GM21529 (cell line): ENCODE results near the gene RC3H1.
"Not testable (repeated sequence)": the region's sequence is repeated elsewhere in the genome, so short reads cannot be mapped to it uniquely, and the experiment has no call there.

Experiments used
- ATAC-seq: cut with Tn5 transposase; IDR thresholded peaks from one replicate; pipeline ENCODE4 v1.9.1; 2021; ENCODE audit not compliant: unreplicated experiment

The RC3H1 gene

DNA sequence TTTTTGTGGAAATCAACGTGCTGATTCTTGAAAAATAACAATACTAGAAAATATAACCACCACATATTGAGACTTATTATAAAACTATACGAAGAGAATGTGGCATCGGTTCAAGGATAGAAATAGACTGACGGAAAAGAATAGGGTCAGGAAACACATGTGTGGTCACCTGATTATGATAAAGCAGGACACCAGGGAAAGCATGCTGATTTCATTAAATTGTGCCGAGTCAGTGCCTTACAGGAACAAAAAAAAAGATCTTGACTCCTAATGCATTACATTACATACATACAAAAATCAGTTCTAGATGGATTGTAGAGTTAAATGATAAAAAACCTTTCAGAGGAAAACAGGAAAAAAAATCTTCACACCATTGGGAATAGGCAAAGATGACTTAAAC, 61.5 kb downstream of the RC3H1 start:
- ATAC-seq, result no peak

DNA sequence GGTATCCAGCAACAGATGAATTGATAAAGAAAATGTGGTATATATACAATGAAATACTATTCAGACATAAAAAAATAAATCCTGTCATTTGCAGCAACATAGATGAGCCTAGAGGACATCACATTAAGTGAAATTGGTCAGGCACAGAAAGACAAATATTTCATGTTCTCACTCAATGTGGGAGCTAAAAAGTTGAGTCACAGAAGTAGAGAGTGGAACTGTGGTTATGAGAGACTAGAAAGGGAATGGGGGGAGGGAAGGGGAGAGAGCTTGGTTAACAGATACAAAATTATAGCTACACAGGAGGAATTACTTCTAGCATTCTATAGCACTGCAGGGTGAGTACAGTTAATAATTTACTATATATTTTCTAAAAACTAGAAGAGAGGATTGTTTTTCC, 68.0 kb downstream of the RC3H1 start:
- no peak for ATAC-seq

DNA sequence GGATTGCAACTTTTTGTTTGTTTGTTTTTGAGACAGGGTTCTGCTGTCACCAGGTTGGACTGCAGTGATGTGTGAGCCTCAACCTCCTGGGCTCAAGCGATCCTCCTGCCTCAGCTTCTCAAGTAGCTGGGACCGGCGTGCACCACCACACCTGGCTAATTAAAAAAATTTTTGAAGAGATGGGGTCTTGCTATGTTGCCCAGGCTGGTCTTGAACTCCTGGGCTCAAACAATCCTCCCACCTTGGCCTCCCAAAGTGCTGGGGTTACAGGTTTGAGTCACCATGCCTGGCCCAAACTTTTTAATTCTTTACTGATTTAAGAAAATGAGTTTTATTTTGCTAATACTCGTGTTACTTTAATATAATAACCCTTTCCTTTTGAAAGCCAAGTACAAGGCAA, 73.6 kb downstream of the RC3H1 start:
- ATAC-seq, result no peak

DNA sequence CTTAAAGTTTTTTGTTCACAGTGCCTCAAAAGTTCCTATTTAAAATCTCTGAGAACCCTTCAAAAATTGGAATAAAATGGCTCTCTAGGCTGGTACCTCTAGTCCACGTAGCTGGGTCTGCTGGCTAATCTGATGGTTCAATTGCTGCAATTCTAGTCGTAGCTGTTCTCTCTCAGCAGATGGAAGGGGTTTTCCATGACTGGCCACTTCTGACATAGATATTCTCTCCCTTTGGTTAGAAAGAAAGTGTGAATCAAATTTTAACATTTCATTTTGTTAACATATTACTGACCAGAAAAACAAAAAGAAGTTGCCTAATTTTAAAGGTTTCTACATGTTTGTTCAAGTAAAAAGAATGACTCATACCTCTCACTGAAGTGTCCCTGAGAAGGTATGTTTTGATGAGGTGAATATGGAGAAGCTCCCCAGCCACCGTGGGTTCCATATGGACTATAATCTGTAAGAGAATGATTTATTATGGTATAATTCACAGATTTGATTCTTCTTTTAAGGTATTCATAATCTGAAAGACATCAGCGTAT, 75.7 kb downstream of the RC3H1 start:
- ATAC-seq, result no peak

DNA sequence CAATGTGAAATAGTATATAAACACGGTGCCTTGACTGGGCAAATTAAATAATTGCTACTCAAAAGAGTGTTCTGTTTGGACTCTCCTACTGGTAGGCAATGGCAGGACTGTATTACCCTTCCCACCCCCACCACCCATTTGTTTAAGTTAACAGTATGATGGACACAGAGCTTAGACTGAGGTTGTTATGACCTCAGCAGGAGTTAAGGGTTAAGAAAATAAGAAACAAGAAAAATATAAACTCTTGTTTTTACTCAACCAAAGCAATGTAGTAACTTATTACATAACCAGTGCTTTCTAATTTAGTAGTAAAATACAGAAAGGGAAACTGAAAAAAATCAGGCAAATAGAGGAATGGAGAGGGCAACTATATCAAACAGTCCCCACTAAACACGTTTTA, 85.1 kb downstream of the RC3H1 start:
- peak; percentile 51 for ATAC-seq

DNA sequence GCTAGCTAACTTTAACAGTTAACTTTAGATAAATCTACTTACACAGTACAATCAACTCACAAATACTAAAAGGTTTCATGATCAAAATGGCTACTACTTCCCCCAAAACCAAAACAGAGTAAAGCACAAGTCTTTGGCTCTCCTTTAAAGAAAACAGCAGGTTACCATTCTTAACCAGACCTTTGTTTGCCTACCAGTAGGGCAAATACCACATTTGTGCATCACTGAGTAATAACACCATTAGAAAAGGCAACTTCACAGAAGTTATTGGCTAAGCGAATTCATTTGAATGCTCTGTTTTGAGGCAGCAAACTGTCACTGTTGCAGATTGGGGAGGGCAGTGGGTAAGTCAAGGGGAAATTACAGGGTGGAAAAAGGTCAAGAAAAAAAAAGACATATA, 87.7 kb downstream of the RC3H1 start:
- ATAC-seq, result no peak

DNA sequence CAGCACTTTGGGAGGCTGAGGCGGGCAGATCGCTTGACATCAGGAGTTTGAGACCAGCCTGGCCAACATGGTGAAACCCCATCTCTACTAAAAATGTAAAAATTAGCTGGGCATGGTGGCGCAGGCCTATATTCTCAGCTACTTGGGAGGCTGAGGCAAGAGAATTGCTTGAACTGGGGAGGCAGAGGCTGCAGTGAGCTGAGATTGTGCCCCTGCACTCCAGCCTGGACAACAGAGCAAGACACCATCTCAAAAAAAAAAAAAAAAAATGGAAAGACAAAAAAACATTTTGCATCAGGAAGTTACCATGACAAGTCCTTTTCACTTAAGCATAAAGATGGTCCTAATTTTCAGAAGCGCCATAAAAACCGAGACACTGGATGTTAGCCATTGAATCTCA, 91.6 kb downstream of the RC3H1 start:
- ATAC-seq, result not testable (repeated sequence)

DNA sequence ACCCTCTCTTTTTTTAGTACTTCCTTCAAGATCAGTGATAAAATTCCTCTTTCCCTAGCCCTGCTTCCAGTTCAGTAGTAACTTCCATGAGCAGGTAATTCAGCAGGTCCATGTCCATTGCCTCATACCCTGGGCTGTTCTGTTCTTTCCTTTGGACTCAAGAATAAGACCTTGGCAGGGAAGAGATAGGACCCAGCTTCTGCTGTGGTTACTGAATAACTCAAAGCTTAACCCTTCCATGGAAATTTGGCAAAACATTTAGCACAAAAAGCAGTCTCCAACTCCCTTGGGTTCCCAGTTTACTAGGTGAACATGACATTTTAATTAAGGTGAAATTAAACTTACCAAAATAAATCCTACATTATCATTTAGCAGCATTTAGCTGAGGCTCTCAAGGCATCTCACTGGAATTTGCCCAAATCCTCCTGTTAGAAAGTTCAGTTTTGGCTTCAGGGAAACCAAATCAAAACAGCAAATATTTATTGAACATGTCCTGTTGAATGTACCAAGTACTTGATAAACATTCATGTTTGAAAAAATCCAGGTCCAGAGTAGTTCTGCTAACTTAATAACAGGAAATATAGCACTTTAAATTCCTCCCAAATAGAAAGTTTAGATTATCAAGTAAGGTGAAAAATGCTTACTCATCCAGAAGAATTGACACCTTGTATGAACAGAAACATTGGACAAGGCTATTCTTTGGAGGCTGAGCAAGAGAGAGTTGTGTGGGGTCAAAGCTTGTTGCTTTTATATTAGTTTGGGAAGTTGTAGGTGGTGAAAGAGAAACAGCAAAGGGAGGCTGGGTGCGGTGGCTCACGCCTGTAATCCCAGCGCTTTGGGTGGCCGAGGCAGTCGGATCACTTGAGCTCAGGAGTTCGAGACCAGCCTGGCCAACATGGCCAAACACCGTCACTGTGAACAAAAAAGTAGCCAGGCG, 96.6 kb downstream of the RC3H1 start:
- ATAC-seq, result no peak

DNA sequence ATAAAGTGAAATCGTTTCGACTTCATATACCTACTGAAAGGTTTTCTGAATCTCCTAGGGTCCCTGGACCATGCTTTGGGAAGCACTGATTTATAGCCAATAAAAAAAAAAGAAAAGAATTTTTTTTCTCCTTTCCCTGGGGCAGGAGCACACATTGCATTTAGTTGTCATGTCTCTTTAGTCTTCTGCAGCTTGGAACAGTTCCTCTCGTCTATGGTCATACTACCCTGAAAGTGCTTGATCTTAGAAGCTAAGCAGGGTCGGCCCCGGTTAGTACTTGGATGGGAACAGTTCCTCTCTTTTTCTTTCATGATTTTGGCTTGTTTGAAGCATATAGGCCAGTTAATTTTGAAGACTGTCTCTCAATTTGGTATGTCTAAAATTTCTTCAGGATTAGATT, 101.3 kb downstream of the RC3H1 start:
- no peak for ATAC-seq

DNA sequence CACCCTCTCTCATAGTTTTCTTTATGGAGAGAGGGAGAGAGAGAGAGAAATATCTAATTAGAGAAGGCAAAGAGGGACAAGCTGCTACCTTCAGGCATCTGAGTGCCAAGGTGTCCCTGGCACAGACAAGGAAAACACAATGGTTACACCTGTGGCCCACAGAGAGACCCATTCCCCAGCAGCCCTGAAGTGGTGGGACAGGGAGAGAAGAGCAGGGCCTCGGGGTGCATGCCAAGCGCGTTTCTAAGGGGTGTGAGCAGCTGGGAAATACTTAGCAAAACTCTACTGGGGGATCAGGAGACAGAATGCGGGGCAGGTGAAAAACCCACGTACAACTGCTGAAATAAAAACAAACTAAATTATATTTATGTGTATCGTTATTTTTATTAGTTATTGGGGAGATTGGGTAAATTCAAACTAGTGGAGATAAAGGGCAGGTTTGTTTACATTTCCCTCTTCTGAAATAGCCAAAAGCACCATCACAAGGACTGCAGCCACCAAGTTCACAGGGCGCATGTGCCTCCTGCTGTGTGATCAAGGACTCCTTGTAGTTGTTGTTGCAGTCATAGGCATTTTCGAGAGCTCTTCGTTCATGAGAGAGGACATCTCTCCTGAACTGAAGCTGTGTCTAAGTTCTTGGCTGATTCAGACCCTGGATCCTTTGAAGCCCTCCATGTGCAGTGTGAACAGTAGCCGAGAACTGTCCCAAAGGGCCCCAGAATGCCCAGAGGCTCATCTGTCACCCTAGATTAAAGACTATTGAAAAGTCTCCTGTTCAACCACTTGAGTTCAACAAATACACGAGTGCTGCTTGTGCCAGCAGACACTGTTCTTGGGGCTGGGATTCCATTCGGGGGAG, 104.3 kb downstream of the RC3H1 start:
- no peak for ATAC-seq

DNA sequence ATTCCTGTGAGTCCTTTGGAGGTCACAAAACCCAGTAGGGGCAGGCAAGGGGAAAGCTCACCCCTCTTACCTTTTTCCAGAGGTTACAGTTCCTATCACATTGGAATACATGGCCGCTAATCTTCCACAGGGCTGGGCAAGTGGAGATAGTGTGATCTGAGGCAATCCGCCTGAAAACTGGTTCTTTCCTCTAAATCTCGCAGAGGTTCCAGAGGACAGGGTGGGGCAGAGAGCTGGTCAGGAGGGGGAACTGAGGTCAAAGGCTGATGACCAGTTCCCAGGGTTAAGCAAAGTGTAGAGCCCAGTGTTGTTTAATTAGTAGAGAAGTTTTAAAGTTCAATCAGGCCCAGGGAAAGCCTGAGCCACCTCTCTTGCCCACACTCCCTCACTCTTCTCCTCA, 105.0 kb downstream of the RC3H1 start, which contains the start of gene SERPINC1:
Gene SERPINC1, minus strand, starts transcription at position 179 of the 400 bp plus-strand sequence. Its CDS starts 68 bp downstream, at position 111.
- no peak for ATAC-seq

DNA sequence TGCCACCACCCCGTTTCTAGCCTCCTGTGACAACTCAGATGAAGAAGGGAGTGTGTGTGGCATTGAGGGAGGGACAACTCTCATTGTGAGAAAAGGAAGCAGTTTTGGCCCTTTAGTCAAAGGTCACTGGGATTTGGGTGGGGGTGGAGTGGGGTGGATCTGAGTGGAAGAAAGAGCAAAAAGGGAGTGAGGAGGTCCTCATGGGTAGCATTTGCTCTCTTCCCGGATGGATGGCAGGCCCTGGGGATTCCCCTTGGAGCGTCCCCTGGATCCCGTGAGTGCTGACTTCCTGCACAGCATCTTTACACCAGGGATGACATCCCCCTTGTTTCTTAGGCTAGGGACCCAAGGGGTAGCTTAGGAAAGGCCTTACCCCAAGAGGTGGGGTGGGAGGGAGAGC, 105.5 kb downstream of the RC3H1 start:
- no peak for ATAC-seq

DNA sequence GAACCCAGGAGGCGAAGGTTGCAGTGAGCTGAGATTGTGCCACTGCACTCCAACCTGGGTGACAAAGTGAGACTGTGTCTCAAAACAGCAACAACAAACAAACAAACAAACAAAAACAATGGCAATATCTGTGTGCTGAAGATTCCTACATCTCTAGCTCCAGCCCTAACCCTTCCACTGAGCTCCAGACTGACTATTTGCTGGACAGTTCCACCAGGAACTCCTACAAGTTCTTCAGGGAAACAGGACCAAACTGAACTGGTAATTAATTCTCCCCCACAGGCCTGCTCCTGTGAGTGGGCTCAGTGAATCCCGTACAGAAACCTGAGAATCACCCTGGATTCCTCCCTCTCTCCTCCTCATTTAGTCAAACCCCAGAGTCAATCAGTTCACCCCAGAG, 106.6 kb downstream of the RC3H1 start:
- ATAC-seq, result no peak

DNA sequence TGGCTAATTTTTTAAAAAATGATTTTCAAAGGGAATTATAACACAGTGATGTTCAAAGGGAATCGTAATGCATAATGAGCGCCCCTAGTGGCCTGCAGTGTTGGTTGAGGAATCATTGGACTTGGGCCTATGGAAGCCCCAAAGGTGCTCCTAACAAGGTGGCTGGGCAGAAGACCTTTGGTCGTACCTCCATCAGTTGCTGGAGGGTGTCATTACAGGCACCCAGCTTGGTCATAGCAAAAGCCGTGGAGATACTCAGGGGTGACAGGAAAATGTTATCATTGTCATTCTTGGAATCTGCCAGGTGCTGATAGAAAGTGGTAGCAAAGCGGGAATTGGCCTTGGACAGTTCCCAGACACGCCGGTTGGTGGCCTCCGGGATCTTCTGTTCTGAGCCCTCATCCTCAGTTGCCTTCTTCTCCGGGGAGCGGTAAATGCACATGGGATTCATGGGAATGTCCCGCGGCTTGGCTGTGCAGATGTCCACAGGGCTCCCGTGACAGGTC, 107.7 kb downstream of the RC3H1 start:
- ATAC-seq, result no peak

DNA sequence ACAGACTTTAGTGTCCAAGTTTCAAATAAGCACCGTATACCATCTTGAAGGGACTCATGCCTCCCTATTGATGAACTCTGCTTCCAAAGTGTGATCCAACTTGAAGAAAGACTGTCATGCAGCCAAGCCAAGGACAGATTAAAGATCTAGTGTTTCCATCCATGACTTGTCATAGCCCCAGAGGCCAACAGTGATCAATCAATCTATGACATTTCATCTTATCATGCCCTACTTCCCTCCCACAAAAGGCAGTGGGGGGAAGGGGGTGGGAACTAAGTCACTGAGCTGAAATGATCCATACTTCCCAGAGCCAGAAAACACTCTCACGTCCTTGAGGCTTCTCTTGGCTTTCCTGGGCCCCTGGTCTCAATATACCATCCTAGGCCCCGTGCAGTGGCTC, 109.0 kb downstream of the RC3H1 start:
- no peak for ATAC-seq

DNA sequence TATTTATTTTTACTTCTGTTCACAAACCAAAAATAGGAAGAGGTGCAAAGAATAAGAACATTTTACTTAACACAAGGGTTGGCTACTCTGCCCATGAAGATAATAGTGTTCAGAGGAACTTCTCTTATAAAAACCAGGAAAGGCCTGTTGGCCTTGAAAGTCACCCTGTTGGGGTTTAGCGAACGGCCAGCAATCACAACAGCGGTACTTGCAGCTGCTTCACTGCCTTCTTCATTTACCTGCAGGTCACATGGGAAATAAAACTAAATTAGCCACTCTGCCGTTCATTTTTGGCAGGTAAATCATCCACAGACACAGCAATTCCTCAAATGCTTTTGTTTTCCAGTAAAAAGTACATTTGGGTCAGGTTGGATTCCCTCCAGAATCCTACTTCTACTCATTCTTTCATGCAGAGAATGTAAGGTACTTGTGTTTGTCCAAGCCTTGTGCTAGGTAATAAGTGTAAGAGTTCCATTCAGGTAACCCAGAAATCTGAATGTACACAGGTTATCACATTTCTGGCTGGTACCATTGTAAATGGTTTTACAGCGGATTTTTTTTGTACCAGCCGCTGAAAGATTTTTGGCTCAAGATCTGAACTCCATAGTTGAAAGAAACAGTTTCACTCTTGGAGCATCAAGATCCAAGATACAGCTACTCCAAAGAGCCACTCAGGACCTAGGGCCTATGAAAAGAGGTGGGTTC, 118.2 kb downstream of the RC3H1 start:
- ATAC-seq, result no peak

DNA sequence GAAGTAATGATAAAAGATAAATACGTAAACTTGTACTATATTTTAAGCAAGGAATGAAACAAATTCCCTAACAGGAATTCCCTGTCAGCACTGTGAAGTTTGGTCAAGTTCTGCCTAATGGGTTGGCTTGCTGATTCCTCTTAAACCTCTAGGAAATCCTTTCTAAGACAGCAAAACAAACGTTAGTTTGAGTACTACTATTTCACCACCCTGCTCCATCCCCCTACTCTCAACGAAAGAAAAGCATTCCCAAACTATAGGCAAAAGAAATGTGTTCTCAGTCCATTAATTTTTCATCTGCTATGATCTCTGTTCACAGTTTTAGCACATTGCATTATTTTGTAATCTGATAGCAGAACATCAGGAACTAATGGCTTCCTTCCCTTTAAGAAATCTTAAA, 121.2 kb downstream of the RC3H1 start:
- ATAC-seq, result no peak

DNA sequence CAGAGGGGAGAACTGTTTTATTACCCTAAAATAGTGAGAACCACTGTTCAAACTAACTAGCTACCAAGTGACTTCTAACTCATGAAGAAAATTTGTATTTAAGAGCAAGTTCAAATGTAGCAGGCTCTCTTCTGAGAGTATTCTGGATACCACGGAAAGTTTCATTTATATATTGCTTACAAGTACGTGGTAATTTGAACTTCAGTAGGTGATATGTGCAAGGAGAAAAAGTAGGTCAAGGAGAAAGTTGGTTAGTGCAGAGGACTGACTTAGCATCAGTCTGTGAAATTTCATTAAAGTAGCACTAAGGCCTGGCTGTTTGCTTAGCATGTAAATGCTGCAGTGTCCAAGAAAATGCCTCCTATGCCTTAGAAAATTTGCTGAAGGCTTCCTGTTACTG, 121.7 kb downstream of the RC3H1 start:
- ATAC-seq, result no peak

DNA sequence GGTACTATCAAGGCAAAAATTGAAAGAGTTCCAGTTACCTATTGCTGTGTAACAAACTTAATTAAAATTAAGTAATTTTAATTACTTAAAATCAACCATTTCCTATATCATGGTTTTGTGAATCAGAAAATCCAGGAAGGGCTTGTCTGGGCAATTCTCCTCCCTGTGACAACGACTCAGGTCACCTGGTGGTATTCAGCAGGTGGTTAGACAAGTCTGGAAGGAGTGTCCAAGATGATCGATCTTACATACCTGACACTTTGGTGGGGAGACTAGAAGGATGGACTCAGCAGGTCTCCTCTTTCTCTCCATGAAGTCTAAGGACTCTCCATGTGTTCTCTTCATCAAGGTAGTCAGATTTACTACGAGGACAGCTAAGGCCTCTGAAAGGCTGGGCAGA, 128.0 kb downstream of the RC3H1 start:
- no peak for ATAC-seq

DNA sequence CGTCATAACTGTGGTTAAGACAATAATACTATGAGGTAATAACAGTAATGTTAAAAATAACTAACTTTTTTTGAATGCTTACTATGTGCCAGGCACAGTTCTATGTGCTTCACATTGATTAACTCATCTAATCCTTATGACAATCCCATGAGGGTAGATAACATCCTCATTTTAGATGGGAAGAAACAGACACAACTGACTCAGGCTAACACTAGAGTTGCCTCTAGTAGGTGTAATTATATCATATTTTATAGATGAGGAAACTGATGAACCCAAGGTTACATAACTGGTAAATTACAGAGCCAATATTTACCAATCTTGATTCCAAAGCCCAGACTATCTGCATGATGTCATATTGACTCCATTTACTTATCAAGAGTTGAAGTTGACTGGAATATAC, 128.5 kb downstream of the RC3H1 start:
- ATAC-seq, result no peak

DNA sequence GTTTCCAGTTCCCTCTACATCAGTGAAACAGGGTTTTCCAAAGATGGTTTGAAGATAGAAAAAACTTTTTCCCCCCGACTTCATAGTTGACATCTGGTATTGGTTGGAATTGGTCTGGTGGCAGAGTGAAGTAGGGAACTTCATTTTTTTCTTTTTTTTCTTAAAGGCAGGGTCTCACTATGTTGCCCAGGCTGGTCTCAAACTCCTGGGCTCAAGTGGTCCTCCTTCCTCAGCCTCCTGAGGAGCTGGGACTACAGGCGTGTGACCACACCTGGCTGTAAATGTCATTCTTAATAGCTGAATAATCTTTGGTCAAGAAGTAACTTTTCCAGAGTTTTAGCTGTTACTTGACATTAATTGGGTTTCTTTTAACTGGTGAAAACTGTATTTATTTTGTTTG, 132.3 kb downstream of the RC3H1 start:
- ATAC-seq, result no peak
